B cell (primary cell): ENCODE results near the gene HNRNPA1L2. TPM values are rescaled to one million over a fixed set of nuclear protein-coding genes. Genes with fewer than 3 reads are reported as not detected.
"Not testable (repeated sequence)": the region's sequence is repeated elsewhere in the genome, so short reads cannot be mapped to it uniquely, and the experiment has no call there.

Experiments
- ATAC-seq: fragments of 200-7000 bp; cut with Tn5 transposase; one replicate; pipeline ENCODE4 v1.10.0; 2021; ENCODE audit warnings: low read depth, mild to moderate bottlenecking, moderate number of reproducible peaks, moderate library complexity
- CTCF ChIA-PET: fragments of 350-600 bp; sonication (Branson Sonifier 250); formaldehyde crosslinking; loops from one replicate; lab custom pipeline; 2021; ENCODE audit warnings: antibody characterized with exemption, inconsistent platforms; lab: Charles Lee
- POLR2A ChIA-PET: fragments of 350-600 bp; sonication (Branson Sonifier 250); formaldehyde crosslinking; loops from one replicate; lab custom pipeline; 2021; ENCODE audit warnings: antibody characterized with exemption; lab: Charles Lee
- DNase-seq: peaks from one replicate; pipeline ENCODE4 v3.0.0; 2013
- H2AFZ ChIP-seq: 2 replicates; pipeline ENCODE4 v1.6.1; 2012; ENCODE audit warnings: mild to moderate bottlenecking, low read depth, low read length; ENCODE audit not compliant: insufficient read depth, poor library complexity, severe bottlenecking
- H3K27ac ChIP-seq, 2 donors: 1 replicate in 1 of 2; 2 replicates in 1 of 2; pipeline ENCODE4 v1.5.1; 2012 to 2013; ENCODE audit warnings: low read length in 2 of 2, mild to moderate bottlenecking in 2 of 2, moderate library complexity in 1 of 2
- H3K27me3 ChIP-seq, 4 experiments: fragments of 200-600 bp in 1 of 4; sonication (generic) in 1 of 4; replicated peaks in 1 of 4; 1 replicate in 2 of 4; 2 replicates in 2 of 4; pipeline versions ENCODE4 v1.6.1 to v1.7.0; 2013 to 2016; ENCODE audit warnings: low read length in 3 of 4, mild to moderate bottlenecking in 2 of 4, mixed read lengths in 1 of 4, moderate library complexity in 1 of 4; ENCODE audit not compliant: insufficient read depth in 4 of 4, control insufficient read depth in 3 of 4; ENCODE audit errors: control extremely low read depth in 1 of 4
- H3K36me3 ChIP-seq, 2 experiments: replicated peaks in 1 of 2; 1 replicate in 1 of 2; 2 replicates in 1 of 2; pipeline versions ENCODE4 v1.6.1 to v1.7.1; 2013; ENCODE audit warnings: low read length in 1 of 2; ENCODE audit not compliant: insufficient read depth in 2 of 2, control insufficient read depth in 1 of 2; ENCODE audit errors: control extremely low read depth in 1 of 2, extremely low read depth in 1 of 2
- H3K4me1 ChIP-seq, 2 donors: fragments of 200-600 bp in 1 of 2; sonication (generic) in 1 of 2; 1 replicate in 1 of 2; 2 replicates in 1 of 2; pipeline versions ENCODE4 v1.5.1 to v1.6.1; 2013 to 2017; ENCODE audit warnings: low read length in 2 of 2; ENCODE audit not compliant: control insufficient read depth in 2 of 2, insufficient read depth in 2 of 2
- H3K4me2 ChIP-seq: replicated peaks from 2 replicates; pipeline ENCODE3; 2012; ENCODE audit warnings: mild to moderate bottlenecking, low read depth, low read length; ENCODE audit not compliant: poor library complexity, severe bottlenecking
- H3K4me3 ChIP-seq, 5 experiments: fragments of 200-600 bp in 1 of 5; sonication (generic) in 1 of 5; 1 replicate in 3 of 5; 2 replicates in 2 of 5; pipeline versions ENCODE4 v1.5.1 to v1.7.0; 2011 to 2016; ENCODE audit warnings: low read length in 4 of 5, mild to moderate bottlenecking in 4 of 5, low read depth in 2 of 5, control low read depth in 1 of 5, moderate library complexity in 1 of 5; ENCODE audit not compliant: insufficient read depth in 1 of 5; ENCODE audit errors: control extremely low read depth in 1 of 5, extremely low read depth in 1 of 5
- H3K79me2 ChIP-seq: fragments of 200-600 bp; sonication (generic); one replicate; pipeline ENCODE4 v1.6.0; 2016; ENCODE audit warnings: low read length; ENCODE audit not compliant: control insufficient read depth, insufficient read depth
- H3K9ac ChIP-seq: fragments of 200-600 bp; sonication (generic); 2 replicates; pipeline ENCODE4 v1.6.1; 2017; ENCODE audit warnings: mild to moderate bottlenecking, low read length, moderate library complexity
- H3K9me3 ChIP-seq, 3 donors: one replicate each; pipeline versions ENCODE4 v1.6.1 to v1.7.1; 2013; ENCODE audit warnings: low read length in 2 of 3; ENCODE audit not compliant: control insufficient read depth in 2 of 3, insufficient read depth in 1 of 3; ENCODE audit errors: control extremely low read depth in 1 of 3
- H4K20me1 ChIP-seq: 2 replicates; pipeline ENCODE4 v1.6.0; 2012; ENCODE audit warnings: mild to moderate bottlenecking, low read length; ENCODE audit not compliant: insufficient read depth, control insufficient read depth, poor library complexity, severe bottlenecking
- H3K27ac Mint-ChIP-seq: one replicate; pipeline ENCODE4 v1.8.0; 2021; ENCODE audit warnings: mixed read lengths
- H3K27me3 Mint-ChIP-seq: one replicate; pipeline ENCODE4 v1.8.0; 2021; ENCODE audit warnings: mixed read lengths
- H3K4me1 Mint-ChIP-seq: one replicate; pipeline ENCODE4 v1.8.0; 2021; ENCODE audit warnings: mixed read lengths
- H3K4me3 Mint-ChIP-seq: one replicate; pipeline ENCODE4 v1.8.0; 2021; ENCODE audit warnings: mixed read lengths
- H3K9me3 Mint-ChIP-seq: one replicate; pipeline ENCODE4 v1.8.0; 2022; ENCODE audit warnings: mixed read lengths; ENCODE audit not compliant: insufficient read depth
- EZH2 ChIP-seq: IDR thresholded peaks from 2 replicates; pipeline ENCODE4 v1.6.1; 2012; ENCODE audit warnings: borderline replicate concordance, low read depth, mild to moderate bottlenecking, moderate library complexity, low read length; ENCODE audit not compliant: insufficient read depth, poor library complexity, severe bottlenecking
- WGBS: methylation state at CpG from one replicate; pipeline ENCODE4 v1.1.5; 2013; ENCODE audit warnings: missing lambda C conversion rate; ENCODE audit not compliant: insufficient coverage; 5-methylcytosine and 5-hydroxymethylcytosine counted together
- intact Hi-C: fragments of 100-400 bp; cut with micrococcal nuclease; formaldehyde crosslinking; loops from one replicate; pipeline ENCODE4 v1.10.0; 2022
- polyA minus RNA-seq: library from RNA; depleted of rRNA, polyadenylated mRNA; stranded (reverse); fragments of >200 nt; gene quantifications from 2 replicates; pipeline ENCODE4 v1.2.3, GENCODE V29; 2012
- polyA plus RNA-seq: library from polyadenylated mRNA; depleted of rRNA; stranded (reverse); fragments of >200 nt; gene quantifications from 2 replicates; pipeline ENCODE4 v1.2.3, GENCODE V29; 2012
- total RNA-seq, 2 donors: library from RNA; stranded (reverse); fragments of 120-200 nt in 1 of 2; gene quantifications; 1 replicate in 1 of 2; 2 replicates in 1 of 2; pipeline versions ENCODE4 v1.2.3 to v1.2.4, GENCODE V29; 2013 to 2022
- TF ChIP-seq, protein P1 (sequence below): fragments of 200-600 bp; IDR thresholded peaks from one replicate; pipeline ENCODE4 v1.8.0; 2022; ENCODE audit warnings: antibody characterized with exemption, mild to moderate bottlenecking

Gene HNRNPA1L2
- 17.6 and 20.6 TPM in 2 replicates for total RNA-seq
- total RNA-seq (2013) = 9.4 TPM
- polyA plus RNA-seq = 10.7 and 19.3 TPM in 2 replicates
- 1.2 and 2.4 TPM in 2 replicates for polyA minus RNA-seq

DNA sequence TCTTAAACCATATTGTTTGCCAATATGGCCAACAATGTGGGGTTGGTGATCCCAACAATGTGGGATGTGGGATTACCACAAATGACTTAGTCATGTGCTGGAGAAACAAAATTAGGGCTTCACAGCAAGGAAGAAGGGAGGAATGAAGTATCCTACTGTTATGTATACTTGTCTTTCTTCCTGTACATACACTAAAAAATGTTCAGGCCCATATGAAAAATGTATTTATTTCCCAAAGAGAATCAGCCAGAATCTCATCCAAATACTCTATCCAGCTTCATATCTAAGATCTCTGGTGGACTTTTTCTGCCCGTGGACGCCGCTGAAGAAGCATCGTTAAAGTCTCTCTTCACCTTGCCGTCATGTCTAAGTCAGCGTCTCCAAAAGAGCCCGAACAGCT, at the start of gene HNRNPA1L2:
Gene HNRNPA1L2, plus strand, starts transcription at position 301 of the 400 bp plus-strand sequence. Its CDS starts 62 bp downstream, at position 363.
- ATAC-seq = no peak
- Histone ChIP-seq H3K79me2 (no peaks in the 10 kb centered on the region), H3K27me3 (no peaks in the 10 kb centered on the region), H4K20me1 (no peaks in the 10 kb centered on the region), H3K9ac (no peak within 1 kb of the TSS), H3K4me2 (no peak within 1 kb of the TSS), H3K9me3 (no peaks in the 10 kb centered on the region), H3K4me3 (no peak within 1 kb of the TSS), H2AFZ (no peak within 1 kb of the TSS), H3K27ac (no peak within 1 kb of the TSS), H3K4me1 (peaks cover 0 to 3% of the 10 kb centered on the region in 2 donors), H3K36me3 (peaks cover 11 to 20% of the 10 kb centered on the region in 2 experiments)
- no peaks in the 10 kb centered on the region for H3K9me3 Mint-ChIP-seq
- no peak for DNase-seq
- intact Hi-C loops = no loop called here
- no peaks in the 10 kb centered on the region for H3K27me3 Mint-ChIP-seq
- H3K4me3 Mint-ChIP-seq = no peak within 1 kb of the TSS
- WGBS = 100% methylated on average over 6 of the region's 7 CpGs
- TF ChIP-seq, protein P1, sequence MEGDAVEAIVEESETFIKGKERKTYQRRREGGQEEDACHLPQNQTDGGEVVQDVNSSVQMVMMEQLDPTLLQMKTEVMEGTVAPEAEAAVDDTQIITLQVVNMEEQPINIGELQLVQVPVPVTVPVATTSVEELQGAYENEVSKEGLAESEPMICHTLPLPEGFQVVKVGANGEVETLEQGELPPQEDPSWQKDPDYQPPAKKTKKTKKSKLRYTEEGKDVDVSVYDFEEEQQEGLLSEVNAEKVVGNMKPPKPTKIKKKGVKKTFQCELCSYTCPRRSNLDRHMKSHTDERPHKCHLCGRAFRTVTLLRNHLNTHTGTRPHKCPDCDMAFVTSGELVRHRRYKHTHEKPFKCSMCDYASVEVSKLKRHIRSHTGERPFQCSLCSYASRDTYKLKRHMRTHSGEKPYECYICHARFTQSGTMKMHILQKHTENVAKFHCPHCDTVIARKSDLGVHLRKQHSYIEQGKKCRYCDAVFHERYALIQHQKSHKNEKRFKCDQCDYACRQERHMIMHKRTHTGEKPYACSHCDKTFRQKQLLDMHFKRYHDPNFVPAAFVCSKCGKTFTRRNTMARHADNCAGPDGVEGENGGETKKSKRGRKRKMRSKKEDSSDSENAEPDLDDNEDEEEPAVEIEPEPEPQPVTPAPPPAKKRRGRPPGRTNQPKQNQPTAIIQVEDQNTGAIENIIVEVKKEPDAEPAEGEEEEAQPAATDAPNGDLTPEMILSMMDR = no peak
- TF ChIP-seq EZH2 = no peak
- no peak within 1 kb of the TSS for H3K27ac Mint-ChIP-seq
- POLR2A ChIA-PET = no interaction called here
- peaks cover 6% of the 10 kb centered on the region for H3K4me1 Mint-ChIP-seq
- CTCF ChIA-PET = no interaction called here

DNA sequence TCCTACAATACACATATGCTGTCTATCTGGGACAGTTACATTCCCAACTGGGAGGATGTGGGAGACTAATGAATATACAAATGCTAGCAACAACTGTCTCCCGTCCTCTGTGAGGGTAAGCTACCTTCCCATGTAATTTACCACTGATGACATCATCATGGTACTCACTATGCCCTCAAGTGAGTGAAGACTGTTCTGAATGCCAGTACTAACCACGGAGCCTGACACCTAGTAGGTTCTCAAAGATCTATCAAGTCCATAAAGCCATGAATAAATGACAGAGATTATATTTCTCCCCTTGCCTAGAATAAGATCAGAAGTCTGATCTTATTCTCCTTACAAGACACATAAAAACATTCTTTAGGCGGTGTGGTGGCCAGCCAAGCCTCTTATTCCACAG, 49.1 kb upstream of the HNRNPA1L2 start:
- H3K9ac ChIP-seq, H4K20me1 ChIP-seq, H3K36me3 ChIP-seq, H3K9me3 ChIP-seq, H3K79me2 ChIP-seq, H3K27me3 ChIP-seq, H3K4me1 ChIP-seq, H3K4me3 ChIP-seq, H3K4me1 Mint-ChIP-seq, ATAC-seq, POLR2A ChIA-PET, CTCF ChIA-PET, H3K9me3 Mint-ChIP-seq, intact Hi-C loops, H3K27ac ChIP-seq, H3K4me2 ChIP-seq, H3K4me3 Mint-ChIP-seq, H2AFZ ChIP-seq, DNase-seq, H3K27ac Mint-ChIP-seq: not testable (repeated sequence)
- H3K27me3 Mint-ChIP-seq = peaks cover 51% of the 10 kb centered on the region
- no CpG with 5 or more reads among the region's 3 CpGs for WGBS

DNA sequence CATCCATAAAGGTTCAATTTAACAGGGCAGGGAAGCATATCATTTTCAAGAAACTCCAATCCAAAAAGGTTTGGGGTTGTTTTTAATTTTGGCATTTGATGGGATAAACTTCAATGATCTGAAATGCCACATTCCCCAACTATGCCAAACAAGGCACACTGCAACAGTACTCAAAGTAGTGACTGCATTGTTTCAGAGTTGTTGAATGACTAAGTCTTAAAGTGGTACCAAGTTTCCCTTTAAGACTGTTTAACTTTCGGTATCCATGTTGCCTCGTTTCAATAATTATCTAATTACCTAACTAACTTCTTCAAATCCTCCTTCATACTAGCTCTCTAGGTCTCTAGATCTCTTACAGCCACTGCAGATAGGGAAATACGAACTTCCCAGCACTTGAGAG, 48.4 kb upstream of the HNRNPA1L2 start:
- intact Hi-C loops, H3K27ac ChIP-seq, H2AFZ ChIP-seq, H3K9ac ChIP-seq, H3K4me3 Mint-ChIP-seq, H3K4me1 ChIP-seq, ATAC-seq, POLR2A ChIA-PET, DNase-seq, H4K20me1 ChIP-seq, H3K4me2 ChIP-seq, H3K4me3 ChIP-seq, H3K9me3 Mint-ChIP-seq, CTCF ChIA-PET, H3K9me3 ChIP-seq, H3K79me2 ChIP-seq, H3K27ac Mint-ChIP-seq, H3K4me1 Mint-ChIP-seq, H3K36me3 ChIP-seq: not testable (repeated sequence)
- H3K27me3 Mint-ChIP-seq = peaks cover 57% of the 10 kb centered on the region
- peaks cover 0 to 11% (median 3%) of the 10 kb centered on the region in 4 experiments for H3K27me3 ChIP-seq
- no CpG with 5 or more reads among the region's 3 CpGs for WGBS
